Thoracic aorta (tissue), 2 donors: Measurements from ENCODE around the gene CCDC13. TPM values are rescaled to one million over a fixed set of nuclear protein-coding genes. Genes with fewer than 3 reads are reported as not detected.

Experiments used
- ATAC-seq: fragments of 150-250 bp; one replicate; pipeline ENCODE4 v1.8.0; 2017; ENCODE audit warnings: low read depth; ENCODE audit not compliant: insufficient number of reproducible peaks, low FRiP score
- DNase-seq: peaks from one replicate; pipeline ENCODE4 v3.0.0-alpha.2; 2020; ENCODE audit warnings: low spot score
- H3K27ac ChIP-seq, 2 donors: fragments of 200-600 bp; sonication (generic); 1 replicate in 1 of 2; 2 replicates in 1 of 2; pipeline ENCODE4 v1.5.1; 2016; ENCODE audit warnings: mild to moderate bottlenecking in 2 of 2, moderate library complexity in 2 of 2
- H3K27me3 ChIP-seq: fragments of 200-600 bp; sonication (generic); replicated peaks from 2 replicates; pipeline ENCODE4 v1.6.0; 2016; ENCODE audit warnings: mild to moderate bottlenecking; ENCODE audit not compliant: insufficient read depth
- H3K36me3 ChIP-seq: fragments of 200-600 bp; sonication (generic); one replicate; pipeline ENCODE4 v1.5.1; 2016
- H3K4me1 ChIP-seq, 2 donors: fragments of 200-600 bp; sonication (generic); 1 replicate in 1 of 2; 2 replicates in 1 of 2; pipeline versions ENCODE4 v1.5.1 to v1.6.0; 2016; ENCODE audit warnings: low read depth in 2 of 2, mild to moderate bottlenecking in 1 of 2; ENCODE audit not compliant: control insufficient read depth in 1 of 2
- H3K4me3 ChIP-seq: fragments of 200-600 bp; sonication (generic); 2 replicates; pipeline ENCODE4 v1.5.1; 2016; ENCODE audit warnings: mild to moderate bottlenecking
- H3K9me3 ChIP-seq: fragments of 200-600 bp; sonication (generic); 2 replicates; pipeline ENCODE4 v1.5.1; 2016
- CTCF ChIP-seq: fragments of 200-600 bp; sonication (generic); IDR thresholded peaks from one replicate; pipeline ENCODE4 v1.5.1; 2019; ENCODE audit warnings: antibody characterized with exemption
- total RNA-seq, 2 donors: library from RNA; depleted of rRNA; stranded (reverse); fragments of >200 nt; gene quantifications; one replicate each; pipeline versions ENCODE4 v1.1.0 to v1.2.3, GENCODE V29; 2016

Gene CCDC13
- total RNA-seq, 2 donors from 2014 or later = 1.5 to 3.1 TPM

GRCh38 chr3:42807929-42808328, 34.9 kb upstream of the CCDC13 start:
- Histone ChIP-seq H3K4me1 (peaks cover 3 to 7% of the 10 kb centered on the region in 2 donors), H3K36me3 (no peaks in the 10 kb centered on the region), H3K27ac (no peak overlapping the region), H3K9me3 (no peaks in the 10 kb centered on the region), H3K27me3 (no peaks in the 10 kb centered on the region), H3K4me3 (no peak overlapping the region)
- DNase-seq (no peak), ATAC-seq (no peak)
- TF ChIP-seq CTCF = no peak

DNA sequence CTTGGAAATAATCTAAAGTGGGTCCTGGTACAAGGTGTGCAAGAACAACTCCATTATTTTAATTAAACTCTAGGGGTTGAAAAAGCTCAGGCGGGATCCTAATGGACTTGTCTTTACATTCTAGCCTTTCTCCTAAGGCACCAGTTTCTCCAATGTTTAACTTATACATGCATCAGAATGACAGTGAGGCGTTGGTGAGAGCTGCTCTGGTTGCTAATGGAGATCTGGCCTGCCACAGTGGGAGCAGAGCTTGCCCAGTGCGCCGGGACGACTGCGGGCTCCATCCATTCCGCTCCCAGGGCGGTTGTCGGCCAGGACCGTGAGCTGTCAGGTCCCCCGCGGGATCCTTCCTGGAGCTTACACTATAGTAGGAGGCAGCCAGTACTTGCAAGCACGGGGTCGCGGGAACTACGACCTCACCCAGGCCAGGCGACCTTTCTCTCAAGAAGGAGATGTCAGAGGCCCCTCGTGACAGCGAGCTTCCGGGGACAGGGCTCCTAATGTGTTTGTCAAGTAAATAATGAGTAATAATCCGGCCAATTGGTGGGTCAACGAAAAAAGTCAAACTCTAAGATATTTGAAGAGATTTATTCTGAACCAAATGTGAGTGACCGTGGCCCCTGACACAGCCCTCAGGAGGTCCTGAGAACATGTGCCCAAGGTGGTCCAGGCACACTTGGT, 32.2 kb upstream of the CCDC13 start:
- Histone ChIP-seq H3K36me3 (no peaks in the 10 kb centered on the region), H3K27ac (no peak overlapping the region), H3K4me1 (peaks cover 15 to 28% of the 10 kb centered on the region in 2 donors), H3K27me3 (no peaks in the 10 kb centered on the region), H3K4me3 (peak overlapping the region; percentile 89), H3K9me3 (no peaks in the 10 kb centered on the region)
- no peak for TF ChIP-seq CTCF
- DNase-seq (no peak), ATAC-seq (no peak)

- ATAC-seq = no peak
These were observed 31.7 kb upstream of the CCDC13 start for GRCh38 chr3:42804831-42805132.

GRCh38 chr3:42804106-42804830, 31.2 kb upstream of the CCDC13 start, which contains the start of gene HIGD1A:
Gene HIGD1A (minus strand): TSS chr3:42804490. CDS start chr3:42794253, 10,237 bp downstream.
- TF ChIP-seq CTCF = no peak
- ATAC-seq (peak; percentile 98), DNase-seq (peak; percentile 85)
- no peaks in the 10 kb centered on the region for H3K27me3 ChIP-seq
- H3K4me1 ChIP-seq = peaks cover 15 to 29% of the 10 kb centered on the region in 2 donors
- no peaks in the 10 kb centered on the region for H3K9me3 ChIP-seq
- H3K36me3 ChIP-seq = no peaks in the 10 kb centered on the region
- H3K27ac ChIP-seq = peak within 1 kb of the TSS; percentile 84 to 89
- H3K4me3 ChIP-seq = peak within 1 kb of the TSS; percentile 89

More at GRCh38 chr3:42804831-42805132, 31.7 kb upstream of the CCDC13 start:
- DNase-seq = no peak
- H3K9me3 ChIP-seq = no peaks in the 10 kb centered on the region
- no peaks in the 10 kb centered on the region for H3K27me3 ChIP-seq
- no peak for TF ChIP-seq CTCF
- peak overlapping the region; percentile 89 for H3K4me3 ChIP-seq
- peak overlapping the region; percentile 84 to 89 for H3K27ac ChIP-seq
- no peaks in the 10 kb centered on the region for H3K36me3 ChIP-seq
- H3K4me1 ChIP-seq = peaks cover 15 to 29% of the 10 kb centered on the region in 2 donors

DNA sequence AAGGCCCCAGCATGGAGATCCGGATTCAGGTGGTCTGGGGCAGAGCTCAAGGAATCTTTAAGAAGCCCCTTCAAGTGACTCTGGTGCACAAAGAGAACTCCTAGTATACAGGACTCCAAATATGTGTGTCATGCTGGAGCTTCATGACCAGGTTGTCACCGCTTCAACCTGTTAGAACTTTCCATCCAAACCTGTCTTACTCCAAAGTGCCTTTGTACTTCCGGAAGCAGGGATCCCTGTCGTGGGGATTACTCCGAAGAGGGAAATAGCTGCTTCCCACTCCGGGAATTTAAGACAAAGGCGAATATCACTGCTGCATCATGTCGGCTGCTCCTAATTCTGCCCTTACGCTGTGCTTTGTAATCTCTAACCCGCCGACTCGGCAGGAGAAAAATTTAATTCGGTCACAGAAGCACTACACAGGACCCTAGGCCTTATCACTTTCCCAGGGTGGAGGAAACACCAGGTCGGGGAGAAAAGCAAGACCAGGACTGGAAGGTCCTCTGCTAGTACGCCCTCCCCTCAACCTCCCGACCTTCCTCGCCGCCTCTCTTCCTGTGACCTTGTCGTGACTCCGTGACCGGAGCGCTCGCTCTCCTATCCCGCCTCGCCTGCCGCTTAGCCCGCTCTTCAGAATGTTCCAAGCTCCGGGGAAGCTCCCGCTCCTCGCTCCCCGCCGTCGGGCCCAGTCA, 30.5 kb upstream of the CCDC13 start:
- Histone ChIP-seq H3K4me3 (peak overlapping the region; percentile 89), H3K27ac (peak overlapping the region; percentile 84 to 89), H3K36me3 (no peaks in the 10 kb centered on the region), H3K4me1 (peaks cover 15 to 29% of the 10 kb centered on the region in 2 donors), H3K9me3 (no peaks in the 10 kb centered on the region), H3K27me3 (no peaks in the 10 kb centered on the region)
- ATAC-seq (no peak), DNase-seq (no peak)
- no peak for TF ChIP-seq CTCF
